K562 (cell line): ENCODE measurements around the gene SYNE1. TPM values are rescaled to one million over a fixed set of nuclear protein-coding genes. Genes with fewer than 3 reads are reported as not detected.

Experiments used
- ATAC-seq: fragments of 200-7000 bp; cut with Tn5 transposase; 3 replicates; pipeline ENCODE4 v1.9.1; 2020; ENCODE audit warnings: moderate library complexity
- BruUV-seq: library from RNA; stranded (reverse); fragments of 400-500 nt; replicated peaks from 2 replicates; lab custom pipeline; 2021; lab: Mats Ljungman, UMichigan
- CTCF ChIA-PET: fragments of 300-600 bp; formaldehyde crosslinking; extraction: SDS; loops from one replicate; lab custom pipeline; 2021; ENCODE audit warnings: low intra/inter-chr PET ratio; lab: Yijun Ruan, JAX
- POLR2A ChIA-PET: fragments of 300-600, 350-650 bp; sonication (Branson Sonifier 250); formaldehyde crosslinking; extraction: SDS; loops from one replicate; lab custom pipeline; 2021; ENCODE audit warnings: antibody characterized with exemption, inconsistent platforms; lab: Yijun Ruan, JAX
- DNase-seq, 4 experiments: peaks; one replicate each; pipeline versions ENCODE4 v3.0.0 to v3.0.0-alpha.2; 2011 to 2018; ENCODE audit warnings: low spot score in 3 of 4, mixed read lengths in 3 of 4; ENCODE audit errors: extremely low read depth in 1 of 4
- FAIRE-seq: peaks from 2 replicates; lab custom pipeline; 2011; peaks lifted over from hg19 to GRCh38; lab: Jason Lieb, UNC
- H2AFZ ChIP-seq: 2 replicates; pipeline ENCODE4 v1.6.0; 2011; ENCODE audit warnings: low read depth, low read length, control low read depth, inconsistent platforms
- H3K27ac ChIP-seq: fragments of 200-600 bp; 3 replicates; pipeline ENCODE4 v1.8.0; 2011; ENCODE audit warnings: low read depth, mild to moderate bottlenecking, control low read depth, inconsistent platforms, low read length, moderate library complexity, mixed read lengths; ENCODE audit errors: extremely low read depth
- H3K27me3 ChIP-seq, 2 experiments: fragments of 300-600 bp in 1 of 2; 2 replicates in 1 of 2; 3 replicates in 1 of 2; pipeline versions ENCODE4 v1.6.0 to v1.8.0; 2011; ENCODE audit warnings: inconsistent platforms in 2 of 2, low read length in 2 of 2, mild to moderate bottlenecking in 1 of 2, mixed read lengths in 1 of 2, moderate library complexity in 1 of 2; ENCODE audit not compliant: control insufficient read depth in 2 of 2, insufficient read depth in 2 of 2
- H3K36me3 ChIP-seq: fragments of 300-600 bp; 3 replicates; pipeline ENCODE4 v1.8.0; 2011; ENCODE audit warnings: mild to moderate bottlenecking, low read length, inconsistent platforms; ENCODE audit not compliant: control insufficient read depth, insufficient read depth
- H3K4me1 ChIP-seq, 2 experiments: fragments of 200-600 bp in 1 of 2; replicated peaks in 1 of 2; 2 replicates in 1 of 2; 3 replicates in 1 of 2; pipeline versions ENCODE4 v1.5.1 to v1.8.0; 2011; ENCODE audit warnings: inconsistent platforms in 2 of 2, low read length in 2 of 2, mild to moderate bottlenecking in 1 of 2, mixed read lengths in 1 of 2, moderate library complexity in 1 of 2; ENCODE audit not compliant: control insufficient read depth in 2 of 2, insufficient read depth in 2 of 2
- H3K4me2 ChIP-seq: 2 replicates; pipeline ENCODE4 v1.6.1; 2011; ENCODE audit warnings: low read length, control low read depth, inconsistent platforms, mixed read lengths; ENCODE audit not compliant: insufficient read depth
- H3K4me3 ChIP-seq: fragments of 200-600 bp; sonication (generic), shearing (Covaris generic); 2 replicates; pipeline ENCODE4 v1.5.1; 2016; ENCODE audit warnings: control low read depth, inconsistent platforms
- H3K79me2 ChIP-seq: fragments of 200-600 bp; 3 replicates; pipeline ENCODE4 v1.8.0; 2011; ENCODE audit warnings: low read length, inconsistent platforms; ENCODE audit not compliant: control insufficient read depth, insufficient read depth
- H3K9ac ChIP-seq, 2 experiments: 2 replicates each; pipeline versions ENCODE4 v1.6.0 to v1.6.1; 2011; ENCODE audit warnings: low read depth in 2 of 2, low read length in 2 of 2, control low read depth in 1 of 2, inconsistent platforms in 1 of 2, mild to moderate bottlenecking in 1 of 2, mixed read lengths in 1 of 2; ENCODE audit not compliant: insufficient read depth in 1 of 2
- H3K9me1 ChIP-seq: one replicate; pipeline ENCODE4 v1.6.0; 2011; ENCODE audit warnings: inconsistent platforms, mild to moderate bottlenecking, low read length, moderate library complexity; ENCODE audit not compliant: control insufficient read depth, insufficient read depth
- H3K9me3 ChIP-seq: replicated peaks from 2 replicates; pipeline ENCODE4 v1.5.1; 2011; ENCODE audit warnings: low read depth, low read length, inconsistent platforms; ENCODE audit not compliant: control insufficient read depth, insufficient read depth
- H4K20me1 ChIP-seq: replicated peaks from 2 replicates; pipeline ENCODE4 v1.6.1; 2011; ENCODE audit warnings: low read length, inconsistent platforms, mixed read lengths; ENCODE audit not compliant: control insufficient read depth, insufficient read depth
- CHCHD3 ChIP-seq: fragments of 250-450 bp; sonication (Bioruptor Pico); IDR thresholded peaks from 2 replicates; pipeline ENCODE4 v2.1.2; 2022; ENCODE audit warnings: mild to moderate bottlenecking
- SMARCA4 ChIP-seq: fragments of 450-650 bp; IDR thresholded peaks from 2 replicates; pipeline ENCODE4 v1.6.1; 2016
- TRIM25 ChIP-seq: fragments of 450-650 bp; IDR thresholded peaks from 2 replicates; pipeline ENCODE4 v1.7.0; 2016; ENCODE audit warnings: borderline replicate concordance
- ZNF143 ChIP-seq: sonication (generic); formaldehyde crosslinking; IDR thresholded peaks from 2 replicates; pipeline ENCODE4 v1.9.0; 2022; ENCODE audit warnings: mild to moderate bottlenecking, missing genetic modification reagents
- ZNF512 ChIP-seq: IDR thresholded peaks from 2 replicates; pipeline ENCODE4 v1.6.1; 2016; ENCODE audit warnings: missing genetic modification characterization, missing compliant biosample characterization
- WGBS: fragments of 100-300 bp; shearing (Covaris generic); methylation state at CpG from one replicate; pipeline ENCODE4 v1.1.6; 2016; ENCODE audit warnings: low coverage, mixed read lengths; ENCODE audit not compliant: insufficient coverage; ENCODE audit errors: missing lambda C conversion rate; 5-methylcytosine and 5-hydroxymethylcytosine counted together
- in situ Hi-C: fragments of 300-500 bp; cut with MboI; formaldehyde crosslinking; loops from 4 replicates; pipeline ENCODE4 v1.15.0; 2018; ENCODE audit warnings: inconsistent platforms, mixed read lengths
- intact Hi-C: fragments of 100-400 bp; cut with micrococcal nuclease; formaldehyde crosslinking; loops from 2 replicates; pipeline ENCODE4 v1.14.2; 2022
- polyA plus RNA-seq, 8 experiments: library from polyadenylated mRNA; depleted of rRNA in 4 of 8; stranded (reverse) in 5 of 8; unstranded in 3 of 8; fragments of >200 nt; fragmentation: Nextera tagmentation in 2 of 8; fragmentation: Illumina TruSeq in 1 of 8; extraction: Ambion mirVana in 2 of 8; extraction: Trizol in 1 of 8; gene quantifications; 2 replicates each; pipeline versions ENCODE4 v1.2.1 to v1.2.3, GENCODE V29; 2011 to 2014; ENCODE audit warnings: inconsistent platforms in 1 of 8, missing spikeins in 1 of 8
- total RNA-seq, 7 experiments: library from RNA; depleted of rRNA in 6 of 7; stranded (reverse); fragments of >200 nt in 6 of 7; fragmentation: Illumina TruSeq in 2 of 7; extraction: Trizol in 2 of 7; gene quantifications; 2 replicates each; pipeline versions ENCODE4 v1.2.1 to v1.2.3, GENCODE V29; 2011 to 2021; ENCODE audit warnings: low replicate concordance in 1 of 7

Gene SYNE1
- total and polyA plus RNA-seq, 9 of the 15 experiments (the other 6 are each of a cell fraction or from before 2014, with no cell fraction given): under 0.01 to 0.42 (median 0.08) TPM; not detected in 1

DNA sequence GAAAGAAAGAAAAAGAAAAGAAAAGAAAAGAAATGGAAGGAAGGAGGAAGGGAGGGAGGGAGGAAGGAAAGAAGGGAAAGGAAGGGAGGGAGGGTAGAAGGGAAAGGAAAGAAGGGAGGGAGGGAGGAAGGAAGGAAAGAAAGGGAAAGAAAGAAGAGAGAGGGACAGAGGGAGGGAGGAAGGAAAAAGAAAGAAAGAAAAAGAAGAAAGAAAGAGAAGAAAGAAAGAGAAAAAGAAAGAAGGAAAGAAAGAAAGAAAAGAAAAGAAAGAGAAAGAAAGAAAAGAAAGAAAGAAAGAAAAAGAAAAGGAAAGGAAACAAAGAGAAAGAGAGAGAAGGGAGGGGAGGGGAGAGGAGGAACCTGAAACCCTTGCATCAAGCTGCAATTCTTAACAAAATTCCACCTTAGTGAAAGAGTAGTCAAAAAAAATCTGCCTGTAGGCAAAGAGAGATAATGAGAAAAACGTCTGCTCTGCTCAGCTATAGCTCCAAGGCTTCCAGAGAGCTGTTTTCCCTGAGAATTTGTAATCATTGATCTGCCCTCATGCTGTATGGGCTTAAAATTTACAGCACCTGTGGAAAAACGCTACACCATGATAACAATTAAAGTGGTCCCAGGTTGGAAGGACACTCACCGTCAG, 43.8 kb upstream of the SYNE1 start:
- intact Hi-C loops: no loop called here
- Histone ChIP-seq H3K4me2 (no peak overlapping the region), H3K4me3 (no peak overlapping the region), H2AFZ (no peak overlapping the region), H3K9me1 (no peaks in the 10 kb centered on the region), H3K9me3 (no peaks in the 10 kb centered on the region), H3K27ac (no peak overlapping the region), H3K9ac (no peak overlapping the region), H3K4me1 (no peaks in the 10 kb centered on the region), H3K27me3 (no peaks in the 10 kb centered on the region), H3K79me2 (no peaks in the 10 kb centered on the region), H3K36me3 (no peaks in the 10 kb centered on the region), H4K20me1 (no peaks in the 10 kb centered on the region)
- no TSS peak for BruUV-seq
- ATAC-seq: no peak
- WGBS: 3% methylated on average over 3 of the region's 3 CpGs
- ChIA-PET CTCF (no interaction called here), POLR2A (no interaction called here)
- no peak for DNase-seq
- no peak for TF ChIP-seq TRIM25
- TF ChIP-seq SMARCA4: no peak
- TF ChIP-seq CHCHD3 (CRISPR knock-in tag): no peak
- no peak for TF ChIP-seq ZNF143 (CRISPR knock-in tag)
- TF ChIP-seq ZNF512: peak; percentile 64
- FAIRE-seq: no peak
- in situ Hi-C loops: no loop called here
